ENCODE measurements around the gene NDFIP1. TPM values are rescaled to one million over a fixed set of nuclear protein-coding genes. Genes with fewer than 3 reads are reported as not detected.

NDFIP1 gene
- total and polyA plus RNA-seq, 10 of the 15 experiments (the other 5 are each of a cell fraction or from before 2014, with no cell fraction given) = 0.08 to 2.7 (median 0.92) TPM

- H3K36me3 ChIP-seq (ENCODE audit: control insufficient read depth in 2 of 2, insufficient read depth in 2 of 2, low read length in 1 of 2) = no peaks in the 10 kb centered on the region
- intact Hi-C loops (cut with micrococcal nuclease; ENCODE audit: unreplicated experiment) (no loop called here), in situ Hi-C loops (cut with MboI) (no loop called here)
- no peak for ATAC-seq
- H3K4me1 ChIP-seq (ENCODE audit: control insufficient read depth, insufficient read depth, low read length) = no peaks in the 10 kb centered on the region
- no peak overlapping the region for H3K9ac ChIP-seq (ENCODE audit: control insufficient read depth, insufficient read depth, low read length)
- no peak overlapping the region for H3K27ac ChIP-seq (ENCODE audit: control insufficient read depth, insufficient read depth)
- CTCF ChIA-PET = interaction anchor here (1.0 kb wide), 1 partner anchor 58 kb away, joined by 4 read pairs; no protein-coding TSS in a partner anchor
- FAIRE-seq = no peak
- BruUV-seq (replicated peaks) = no TSS peak
- SMC1A ChIA-PET (ENCODE audit: uncharacterized antibody, unreplicated experiment) = interaction anchor here (1.1 kb wide), 1 partner anchor 9 kb away, joined by 3 read pairs; no protein-coding TSS in a partner anchor
- 63% methylated on average over 6 of the region's 6 CpGs for WGBS (ENCODE audit: insufficient coverage, insufficient replicate concordance, low lambda C conversion rate, missing lambda C conversion rate)
- H3K4me2 ChIP-seq (ENCODE audit: control insufficient read depth, insufficient read depth) = no peak overlapping the region
- RAD21 ChIA-PET (ENCODE audit: unreplicated experiment) = no interaction called here
- H2AFZ ChIP-seq (ENCODE audit: control insufficient read depth, low read depth, low read length) = no peak overlapping the region
- POLR2A ChIA-PET = interaction anchor here (0.5 kb wide), 1 partner anchor 11 kb away, joined by 4 read pairs; no protein-coding TSS in a partner anchor
- TF ChIP-seq NRF1 (conservative IDR thresholded peaks at IDR 0.05; ENCODE audit: low read depth, low read length) = no peak
- TF ChIP-seq RCOR1 (conservative IDR thresholded peaks at IDR 0.05; ENCODE audit: low read depth, low read length) = no peak
- no peak for TF ChIP-seq ZNF622 (IDR thresholded peaks at IDR 0.05)
- TF ChIP-seq RB1 (IDR thresholded peaks at IDR 0.05; ENCODE audit: borderline replicate concordance) = no peak
- TF ChIP-seq ZNF274 (IDR thresholded peaks at IDR 0.05; ENCODE audit: insufficient read depth, insufficient read length) = no peak
- TF ChIP-seq SUZ12 (IDR thresholded peaks at IDR 0.05; ENCODE audit: unreplicated experiment) = no peak
- no peak for TF ChIP-seq MXI1 (IDR thresholded peaks at IDR 0.05; ENCODE audit: low read depth, low read length)
- TF ChIP-seq RUNX3 (IDR thresholded peaks at IDR 0.05; ENCODE audit: low read length) = no peak
- TF ChIP-seq TCF7 (IDR thresholded peaks at IDR 0.05; ENCODE audit: borderline replicate concordance) = no peak
- TF ChIP-seq, protein P1, sequence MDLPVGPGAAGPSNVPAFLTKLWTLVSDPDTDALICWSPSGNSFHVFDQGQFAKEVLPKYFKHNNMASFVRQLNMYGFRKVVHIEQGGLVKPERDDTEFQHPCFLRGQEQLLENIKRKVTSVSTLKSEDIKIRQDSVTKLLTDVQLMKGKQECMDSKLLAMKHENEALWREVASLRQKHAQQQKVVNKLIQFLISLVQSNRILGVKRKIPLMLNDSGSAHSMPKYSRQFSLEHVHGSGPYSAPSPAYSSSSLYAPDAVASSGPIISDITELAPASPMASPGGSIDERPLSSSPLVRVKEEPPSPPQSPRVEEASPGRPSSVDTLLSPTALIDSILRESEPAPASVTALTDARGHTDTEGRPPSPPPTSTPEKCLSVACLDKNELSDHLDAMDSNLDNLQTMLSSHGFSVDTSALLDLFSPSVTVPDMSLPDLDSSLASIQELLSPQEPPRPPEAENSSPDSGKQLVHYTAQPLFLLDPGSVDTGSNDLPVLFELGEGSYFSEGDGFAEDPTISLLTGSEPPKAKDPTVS (IDR thresholded peaks at IDR 0.05; ENCODE audit: low read depth, low read length) = no peak
- no peak for TF ChIP-seq ZNF24 (IDR thresholded peaks at IDR 0.05)
- TF ChIP-seq, protein P2, sequence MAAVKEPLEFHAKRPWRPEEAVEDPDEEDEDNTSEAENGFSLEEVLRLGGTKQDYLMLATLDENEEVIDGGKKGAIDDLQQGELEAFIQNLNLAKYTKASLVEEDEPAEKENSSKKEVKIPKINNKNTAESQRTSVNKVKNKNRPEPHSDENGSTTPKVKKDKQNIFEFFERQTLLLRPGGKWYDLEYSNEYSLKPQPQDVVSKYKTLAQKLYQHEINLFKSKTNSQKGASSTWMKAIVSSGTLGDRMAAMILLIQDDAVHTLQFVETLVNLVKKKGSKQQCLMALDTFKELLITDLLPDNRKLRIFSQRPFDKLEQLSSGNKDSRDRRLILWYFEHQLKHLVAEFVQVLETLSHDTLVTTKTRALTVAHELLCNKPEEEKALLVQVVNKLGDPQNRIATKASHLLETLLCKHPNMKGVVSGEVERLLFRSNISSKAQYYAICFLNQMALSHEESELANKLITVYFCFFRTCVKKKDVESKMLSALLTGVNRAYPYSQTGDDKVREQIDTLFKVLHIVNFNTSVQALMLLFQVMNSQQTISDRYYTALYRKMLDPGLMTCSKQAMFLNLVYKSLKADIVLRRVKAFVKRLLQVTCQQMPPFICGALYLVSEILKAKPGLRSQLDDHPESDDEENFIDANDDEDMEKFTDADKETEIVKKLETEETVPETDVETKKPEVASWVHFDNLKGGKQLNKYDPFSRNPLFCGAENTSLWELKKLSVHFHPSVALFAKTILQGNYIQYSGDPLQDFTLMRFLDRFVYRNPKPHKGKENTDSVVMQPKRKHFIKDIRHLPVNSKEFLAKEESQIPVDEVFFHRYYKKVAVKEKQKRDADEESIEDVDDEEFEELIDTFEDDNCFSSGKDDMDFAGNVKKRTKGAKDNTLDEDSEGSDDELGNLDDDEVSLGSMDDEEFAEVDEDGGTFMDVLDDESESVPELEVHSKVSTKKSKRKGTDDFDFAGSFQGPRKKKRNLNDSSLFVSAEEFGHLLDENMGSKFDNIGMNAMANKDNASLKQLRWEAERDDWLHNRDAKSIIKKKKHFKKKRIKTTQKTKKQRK (IDR thresholded peaks at IDR 0.05; ENCODE audit: low read depth, low read length) = no peak
- TF ChIP-seq ZBED1 (IDR thresholded peaks at IDR 0.05; ENCODE audit: borderline replicate concordance) = no peak
- no peak overlapping the region for H3K4me3 ChIP-seq
- H3K9me3 ChIP-seq (replicated peaks; ENCODE audit: control insufficient read depth, insufficient read depth, low read length) = no peaks in the 10 kb centered on the region
- no peaks in the 10 kb centered on the region; a peak in 2 of 4 replicates for H3K27me3 ChIP-seq (replicated peaks in 1 of 2; ENCODE audit: control insufficient read depth in 2 of 2, insufficient read depth in 2 of 2, low read length in 1 of 2)
- DNase-seq (ENCODE audit: low read depth, low spot score) = no peak
- H4K20me1 ChIP-seq (ENCODE audit: control insufficient read depth, insufficient read depth) = no peaks in the 10 kb centered on the region
- H3K79me2 ChIP-seq (ENCODE audit: control insufficient read depth, insufficient read depth, low read length) = no peaks in the 10 kb centered on the region
Observed at GRCh38 chr5:142069606-142070399, 38.8 kb upstream of the NDFIP1 start.

Measured in GM12878 (cell line).